Heart right ventricle (tissue), 16 donors: ENCODE results near the gene TTLL1. TPM values are rescaled to one million over a fixed set of nuclear protein-coding genes. Genes with fewer than 3 reads are reported as not detected.

Experiments used
- ATAC-seq, 8 donors: fragments of 200-7000 bp; cut with Tn5 transposase; one replicate each; pipeline ENCODE4 v1.9.1; 2020; ENCODE audit warnings: mild to moderate bottlenecking in 8 of 8, moderate library complexity in 8 of 8, moderate number of reproducible peaks in 1 of 8
- DNase-seq, 2 donors: peaks; one replicate each; pipeline ENCODE4 v3.0.0-alpha.2; 2020
- H3K27ac ChIP-seq, 10 donors: fragments of 200-600 bp; sonication (generic) in 2 of 10; one replicate each; pipeline versions ENCODE4 v1.5.0 to v1.8.0; 2020 to 2022; ENCODE audit warnings: mild to moderate bottlenecking in 3 of 10
- H3K27me3 ChIP-seq, 7 donors: fragments of 200-600 bp; one replicate each; pipeline ENCODE4 v1.8.0; 2021 to 2022; ENCODE audit warnings: mild to moderate bottlenecking in 2 of 7
- H3K36me3 ChIP-seq, 9 donors: fragments of 200-600 bp; sonication (generic) in 1 of 9; one replicate each; pipeline versions ENCODE4 v1.5.0 to v1.8.0; 2020 to 2022; ENCODE audit warnings: mild to moderate bottlenecking in 2 of 9
- H3K4me1 ChIP-seq, 9 donors: fragments of 200-600 bp; sonication (generic) in 1 of 9; one replicate each; pipeline versions ENCODE4 v1.5.0 to v1.8.0; 2020 to 2022; ENCODE audit warnings: mild to moderate bottlenecking in 4 of 9
- H3K4me3 ChIP-seq, 10 donors: fragments of 200-600 bp; sonication (generic) in 2 of 10; one replicate each; pipeline versions ENCODE4 v1.5.0 to v1.8.0; 2020 to 2022; ENCODE audit warnings: mild to moderate bottlenecking in 7 of 10, moderate library complexity in 2 of 10
- H3K9me3 ChIP-seq, 11 donors: fragments of 200-600 bp in 10 of 11; sonication (generic) in 2 of 11; one replicate each; pipeline versions ENCODE4 v1.5.0 to v1.8.0; 2013 to 2022; ENCODE audit warnings: mild to moderate bottlenecking in 2 of 11, control low read depth in 1 of 11, moderate library complexity in 1 of 11
- CTCF ChIP-seq, 9 donors: fragments of 200-600 bp; sonication (generic) in 2 of 9; IDR thresholded peaks; one replicate each; pipeline versions ENCODE4 v1.5.0 to v1.8.0; 2021 to 2022; ENCODE audit warnings: antibody characterized with exemption in 9 of 9, mild to moderate bottlenecking in 5 of 9, moderate library complexity in 1 of 9
- WGBS, 2 donors: extraction: QIAGEN DNeasy Blood & Tissue Kit; methylation state at CpG; one replicate each; pipeline ENCODE4 v1.1.7; 2013; ENCODE audit warnings: inconsistent platforms in 1 of 2; 5-methylcytosine and 5-hydroxymethylcytosine counted together
- intact Hi-C, 10 donors: fragments of 100-400 bp; cut with DNase I; formaldehyde crosslinking; loops; one replicate each; pipeline versions ENCODE4 v1.11.1 to v1.14.2; 2022
- polyA plus RNA-seq, 2 donors: library from polyadenylated mRNA; stranded (reverse); fragments of 200-250 nt; gene quantifications; one replicate each; pipeline ENCODE4 v1.2.3, GENCODE V29; 2013
- total RNA-seq, 10 donors: library from RNA; stranded (reverse); fragmentation: NEBNext Ultra II Directional in 3 of 10; extraction: Animal tissue kit (Norgen Biotek cat#: 25700) in 3 of 10; gene quantifications; one replicate each; pipeline versions ENCODE4 v1.2.1 to v1.2.4, GENCODE V29; 2021 to 2023
- donor health status: Arrhythmogenic right ventricular cardiomyopathy.
- donor health status: ischemic (EF 13 %, LVEDD 7.1; RV severe dilation, severe dysfunction).
- donor health status: healthy with polysubstance abuse.
- donor health status: DM: no; HTN: yes; CAD: no.
- donor health status: DM: no; HTN: no; CAD: no.
- donor health status: ischemic (EF 25% LVEDD 6.9; RV normal size, moderate dysfunction).
- donor health status: ischemic (EF 25% LVEDD 5.7; RV mildly dilated, moderate dysfunction).
- donor health status: healthy.
- donor health status: DM: yes; HTN: yes; CAD: no.
- donor health status: Ischemic cardiomyopathy.
- donor health status: ischemic (EF 35%, LVEDD 5.7; RV mildly dilated, moderate dysfunction).
- donor health status: nonischemic (EF 11% LVEDD 7.7; RV severe dilation, severe dysfunction).
- donor health status: DM: yes; HTN: yes; CAD: no.
- donor health status: PGD.
- donor health status: ischemic (EF 29% LVEDD 5.4; RV normal size, mild dysfunction).
- donor health status: nonischemic (EF 23%, LVEDD 6.1; RV moderate dilation, normal function).

TTLL1 gene
- total and polyA plus RNA-seq, 12 donors = 4.5 to 14.5 (median 10.6) TPM

DNA sequence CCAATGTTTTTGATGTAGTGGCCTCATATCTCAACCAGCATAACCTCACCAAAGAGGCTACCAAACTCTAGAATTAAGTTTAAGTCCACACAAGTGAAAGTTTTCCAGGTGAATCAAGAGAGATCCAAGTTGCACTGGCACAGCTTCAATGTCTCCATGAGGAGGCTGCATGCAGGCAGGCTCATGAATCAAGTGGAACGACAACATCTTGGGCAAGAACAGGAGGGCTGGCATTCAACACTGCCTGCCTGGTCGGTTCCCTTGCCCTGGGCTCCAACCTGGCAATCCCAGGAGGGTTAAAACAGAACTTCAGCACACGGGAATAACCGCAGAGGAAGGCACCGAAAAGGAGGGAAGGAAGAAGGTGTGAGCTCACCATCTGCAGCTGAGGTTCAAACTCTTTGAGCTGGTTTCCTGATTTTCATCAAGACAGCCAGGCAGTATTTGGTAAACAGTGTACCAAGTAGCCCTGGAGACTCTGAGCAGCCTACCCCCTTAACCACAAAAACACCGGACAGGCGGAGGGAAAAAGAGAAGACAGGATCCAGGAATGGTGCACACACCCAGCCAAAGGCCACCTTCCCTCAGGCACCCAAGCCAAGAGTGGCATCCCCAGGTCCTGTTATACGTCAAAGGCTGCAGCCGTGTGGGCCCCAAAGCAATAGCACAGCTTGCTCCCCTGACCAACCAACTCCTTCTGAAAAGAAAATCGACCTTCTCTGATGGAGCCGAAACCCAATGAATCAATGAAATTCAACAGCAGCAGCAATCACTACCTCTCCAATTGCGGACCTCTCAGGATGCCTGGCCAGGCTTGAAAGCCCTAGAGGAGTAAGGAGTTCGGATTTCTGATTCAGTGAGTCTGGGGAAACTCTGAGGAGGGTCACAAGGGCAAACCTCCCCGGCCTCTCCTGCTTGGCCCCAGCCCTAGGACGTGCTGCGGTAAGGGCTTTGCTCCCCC, 75.6 kb downstream of the TTLL1 start:
- peak in 3 of 8 donors; percentile 1 to 9 (median 4) for ATAC-seq
- Histone ChIP-seq H3K4me1 (peaks cover 4 to 46% (median 27%) of the 10 kb centered on the region in 9 donors), H3K36me3 (no peaks in the 10 kb centered on the region), H3K9me3 (no peaks in the 10 kb centered on the region), H3K4me3 (peak overlapping the region; percentile 54 to 92 (median 82)), H3K27me3 (no peaks in the 10 kb centered on the region), H3K27ac (peak overlapping the region in 7 of 10 donors; percentile 18 to 78 (median 74))
- no peak for DNase-seq
- intact Hi-C loops = loop anchor here in 3 of 10 donors (5.0 to 10.0 kb wide), 3 partner anchors 59 to 156 kb away; partner anchors contain the start of gene ARFGAP3 (in 1 of the 3)
- TF ChIP-seq CTCF (IDR thresholded peaks at IDR 0.05) = no peak
- 14 to 17% methylated on average over 16 of the region's 16 CpGs for WGBS, 2 donors

DNA sequence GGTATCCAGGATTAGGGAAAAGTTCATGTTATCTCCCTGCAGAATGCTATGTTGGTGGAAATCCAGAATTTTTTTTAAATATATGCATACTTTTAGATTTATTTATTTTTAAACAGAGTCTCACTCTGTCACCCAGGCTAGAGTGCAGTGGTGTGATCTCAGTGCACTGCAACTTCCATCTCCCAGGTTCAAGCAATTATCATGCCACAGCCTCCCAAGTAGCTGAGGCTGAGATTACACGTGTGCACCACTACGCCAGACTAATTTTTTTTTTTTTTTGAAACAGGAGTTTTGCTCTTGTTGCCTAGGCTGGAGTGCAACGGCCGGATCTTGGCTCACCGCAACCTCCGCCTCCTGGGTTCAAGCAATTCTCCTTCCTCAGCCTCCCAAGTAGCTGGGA, 76.8 kb downstream of the TTLL1 start:
- peaks cover 8 to 58% (median 36%) of the 10 kb centered on the region in 9 donors for H3K4me1 ChIP-seq
- ATAC-seq = no peak
- H3K9me3 ChIP-seq = no peaks in the 10 kb centered on the region
- no peaks in the 10 kb centered on the region for H3K27me3 ChIP-seq
- WGBS, 2 donors = 88 to 93% methylated on average over 6 of the region's 6 CpGs
- H3K27ac ChIP-seq = no peak overlapping the region
- DNase-seq = no peak
- no peaks in the 10 kb centered on the region for H3K36me3 ChIP-seq
- intact Hi-C loops = loop anchor here in 3 of 10 donors (5.0 to 10.0 kb wide), 3 partner anchors 58 to 155 kb away; partner anchors contain the start of gene ARFGAP3 (in 1 of the 3)
- no peak overlapping the region for H3K4me3 ChIP-seq
- no peak for TF ChIP-seq CTCF (IDR thresholded peaks at IDR 0.05)

DNA sequence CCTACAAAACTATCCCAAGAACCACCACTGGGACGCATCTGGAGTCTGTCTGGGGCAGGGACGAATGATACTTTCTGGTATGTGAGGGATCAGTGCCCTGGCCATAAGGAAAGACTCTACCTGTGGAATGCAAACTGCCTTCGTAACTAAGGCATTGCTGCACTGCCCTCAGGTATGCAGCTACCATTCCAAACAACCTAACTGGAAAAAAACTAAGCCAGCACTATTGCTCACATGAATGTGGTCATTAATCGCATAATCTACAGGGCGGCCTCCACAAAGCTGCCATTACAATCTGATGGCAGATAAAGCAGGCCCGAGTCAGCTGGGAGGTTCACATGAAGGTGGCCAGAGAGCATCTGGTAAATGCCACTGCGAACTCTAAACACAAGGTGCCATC, 78.1 kb downstream of the TTLL1 start:
- no peak for ATAC-seq
- peaks cover 9 to 72% (median 40%) of the 10 kb centered on the region in 9 donors for H3K4me1 ChIP-seq
- no peaks in the 10 kb centered on the region for H3K36me3 ChIP-seq
- no peaks in the 10 kb centered on the region for H3K27me3 ChIP-seq
- no peak for TF ChIP-seq CTCF (IDR thresholded peaks at IDR 0.05)
- WGBS, 2 donors = 82 to 85% methylated on average over 7 of the region's 7 CpGs
- no peak overlapping the region for H3K27ac ChIP-seq
- no peak overlapping the region for H3K4me3 ChIP-seq
- DNase-seq = no peak
- no peaks in the 10 kb centered on the region for H3K9me3 ChIP-seq
- intact Hi-C loops = loop anchor here in 3 of 10 donors (5.0 to 10.0 kb wide), 3 partner anchors 56 to 154 kb away; partner anchors contain the start of gene ARFGAP3 (in 1 of the 3)

GRCh38 chr22:43009444-43009843, 79.7 kb downstream of the TTLL1 start:
- H3K4me1 ChIP-seq = peaks cover 9 to 75% (median 49%) of the 10 kb centered on the region in 9 donors
- no peak for ATAC-seq
- no peaks in the 10 kb centered on the region for H3K27me3 ChIP-seq
- intact Hi-C loops = no loop called here
- H3K4me3 ChIP-seq = no peak overlapping the region
- H3K9me3 ChIP-seq = no peaks in the 10 kb centered on the region
- no peak for DNase-seq
- no peak for TF ChIP-seq CTCF (IDR thresholded peaks at IDR 0.05)
- no peak overlapping the region for H3K27ac ChIP-seq
- no peaks in the 10 kb centered on the region for H3K36me3 ChIP-seq
- 85 to 86% methylated on average over 4 of the region's 4 CpGs for WGBS, 2 donors
